Measurements from ENCODE around the gene LRP6.

GRCh38 chr12:12195081-12195480, 71.8 kb downstream of the LRP6 start:
- TF ChIP-seq CTCF (conservative IDR thresholded peaks at IDR 0.05; ENCODE audit: low read length) (no peak), EZH2phosphoT487 (IDR thresholded peaks at IDR 0.05; ENCODE audit: borderline replicate concordance, low read depth, low read length) (no peak)
